Measurements from ENCODE around the gene INCENP.
A peak's percentile ranks its signal among the peaks of the same experiment; 100 is the strongest.

INCENP gene

DNA sequence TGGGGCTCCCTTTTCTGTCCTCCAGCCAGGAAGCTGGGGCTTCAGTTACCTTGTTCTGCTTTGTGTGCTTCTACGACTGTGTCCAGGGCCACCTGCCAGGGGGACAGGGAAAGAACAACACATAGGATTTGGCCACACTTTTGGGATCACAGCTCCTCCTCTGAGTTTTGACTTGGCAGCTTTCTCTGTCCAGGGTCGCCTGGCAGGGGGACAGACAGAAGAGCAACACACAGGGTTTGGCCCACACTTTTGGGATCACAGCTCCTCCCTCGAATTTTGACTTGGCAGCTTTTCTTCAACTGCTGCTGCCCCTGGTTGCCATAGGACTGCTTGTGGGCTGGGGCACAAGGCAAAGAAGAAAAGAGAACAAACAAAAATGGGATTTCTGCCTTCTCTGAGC lies 19.1 kb downstream of the INCENP start:
- DNase-seq: no peak

DNA sequence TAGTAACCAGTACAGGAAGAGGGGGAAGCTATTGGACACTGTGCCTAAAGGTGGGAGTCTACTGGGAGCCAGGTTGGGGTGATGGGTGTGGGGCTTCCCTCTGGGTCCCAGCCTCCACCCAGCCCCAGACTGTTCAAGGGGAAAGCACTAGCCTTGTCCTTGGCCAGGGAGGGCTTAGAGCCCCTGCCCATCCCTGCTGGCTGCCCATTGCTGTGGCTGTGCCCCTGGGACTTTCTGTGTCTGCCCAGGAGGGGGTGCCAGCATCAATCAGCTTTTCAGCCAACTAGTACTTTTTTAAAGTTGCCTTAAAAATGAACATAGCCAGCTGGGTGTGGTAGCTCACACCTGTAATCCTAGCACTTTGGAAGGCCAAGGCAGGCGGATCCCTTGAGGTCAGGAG lies 19.9 kb downstream of the INCENP start:
- no peak for DNase-seq

DNA sequence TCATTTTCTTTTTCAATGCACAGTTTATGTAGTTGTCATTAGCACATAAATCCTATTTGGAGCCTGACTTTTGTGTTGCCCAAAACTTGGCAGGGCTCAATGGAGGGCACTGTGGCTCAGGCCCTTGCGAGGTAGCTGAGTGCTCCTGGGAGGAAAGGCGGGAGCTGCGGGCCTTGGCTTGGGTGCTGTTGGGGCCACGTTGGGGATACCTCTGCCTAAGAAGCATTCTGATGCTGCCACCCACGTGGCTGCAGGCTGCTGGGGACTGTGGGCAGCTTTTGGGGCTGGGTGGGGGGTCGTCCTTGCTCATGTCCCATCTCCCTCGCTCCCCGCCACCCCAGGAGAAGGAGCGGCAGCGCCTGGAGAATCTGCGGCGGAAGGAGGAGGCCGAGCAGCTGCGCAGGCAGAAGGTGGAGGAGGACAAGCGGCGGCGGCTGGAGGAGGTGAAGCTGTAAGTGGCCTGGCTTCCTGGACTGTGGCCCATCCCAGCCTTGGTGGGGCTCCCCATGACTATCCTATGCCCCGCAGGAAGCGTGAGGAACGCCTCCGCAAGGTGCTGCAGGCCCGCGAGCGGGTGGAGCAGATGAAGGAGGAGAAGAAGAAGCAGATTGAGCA lies 20.9 kb downstream of the INCENP start:
- DNase-seq: no peak

DNA sequence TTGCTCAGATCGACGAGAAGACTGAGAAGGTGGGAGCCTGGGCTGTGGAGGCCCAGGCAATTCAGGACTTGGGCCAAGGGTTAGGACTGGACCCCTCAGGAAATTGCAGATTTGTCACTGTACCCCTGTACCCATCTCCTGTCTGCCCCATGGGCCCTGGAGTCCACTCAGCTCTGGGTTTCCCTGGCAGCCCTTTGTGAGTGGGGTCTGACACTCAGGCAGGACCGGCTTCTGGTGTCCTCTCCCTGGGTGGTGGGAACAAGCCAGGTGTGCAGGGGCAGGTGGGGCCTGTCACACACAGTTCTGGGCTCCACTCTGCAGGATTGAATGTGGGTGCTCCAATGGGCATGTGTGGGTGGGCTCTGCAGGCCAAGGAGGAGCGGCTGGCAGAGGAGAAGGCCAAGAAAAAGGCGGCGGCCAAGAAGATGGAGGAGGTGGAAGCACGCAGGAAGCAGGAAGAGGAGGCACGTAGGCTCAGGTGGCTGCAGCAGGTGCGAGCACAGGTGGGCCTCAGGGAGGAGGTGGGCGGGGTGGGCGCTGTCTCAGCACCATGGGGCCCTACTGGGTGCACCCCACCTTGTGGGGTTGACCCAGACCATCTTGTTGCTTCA lies 21.6 kb downstream of the INCENP start:
- DNase-seq: no peak

DNA sequence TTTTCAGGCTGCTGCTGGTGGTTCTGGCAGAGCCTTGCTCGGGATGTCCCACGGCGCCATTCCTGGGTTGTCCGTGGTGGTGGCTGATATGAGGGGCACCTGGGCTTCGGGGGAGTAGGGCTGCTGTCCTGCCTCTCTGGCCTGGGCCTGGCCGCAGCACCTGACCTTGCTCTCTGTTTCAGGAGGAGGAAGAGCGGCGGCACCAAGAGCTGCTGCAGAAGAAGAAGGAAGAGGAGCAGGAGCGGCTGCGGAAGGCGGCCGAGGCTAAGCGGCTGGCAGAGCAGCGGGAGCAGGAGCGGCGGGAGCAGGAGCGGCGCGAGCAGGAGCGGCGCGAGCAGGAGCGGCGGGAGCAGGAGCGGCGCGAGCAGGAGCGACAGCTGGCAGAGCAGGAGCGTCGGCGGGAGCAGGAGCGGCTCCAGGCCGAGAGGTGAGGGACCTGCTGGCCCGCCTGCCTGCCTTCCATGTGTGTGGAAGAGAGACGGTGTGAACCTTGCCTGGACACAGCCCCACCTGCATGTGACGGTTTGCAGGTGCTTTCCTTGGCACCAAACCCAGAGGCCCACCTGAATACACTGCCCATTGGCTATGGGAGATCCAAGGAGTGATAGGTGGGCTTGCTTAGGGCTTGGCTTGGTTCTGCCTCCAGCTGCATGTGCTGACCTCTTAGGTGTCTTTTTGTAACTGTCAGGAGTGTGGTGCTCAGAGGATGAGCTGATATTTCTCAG lies 22.8 kb downstream of the INCENP start:
- DNase-seq: no peak

DNA sequence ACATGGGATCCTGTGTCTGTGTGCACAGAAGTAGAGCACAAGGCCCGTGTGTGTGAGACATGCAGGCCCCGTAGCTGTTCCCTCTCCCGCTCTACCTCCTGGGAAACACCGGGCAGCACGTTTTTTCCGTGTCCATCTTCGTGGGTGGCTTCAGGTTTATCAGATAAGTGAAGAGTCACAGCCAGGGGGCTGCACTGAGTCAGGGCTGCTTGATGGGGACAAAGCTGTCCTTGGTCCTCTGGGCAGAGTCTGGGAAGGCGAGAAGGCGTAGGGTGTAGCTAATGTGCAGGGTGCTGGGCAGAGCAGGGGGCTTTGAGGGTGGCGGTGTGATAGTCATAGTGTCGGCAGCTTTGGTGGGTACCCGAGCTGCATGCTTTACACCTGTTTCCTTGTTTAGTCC lies 23.7 kb downstream of the INCENP start:
- DNase-seq: no peak

DNA sequence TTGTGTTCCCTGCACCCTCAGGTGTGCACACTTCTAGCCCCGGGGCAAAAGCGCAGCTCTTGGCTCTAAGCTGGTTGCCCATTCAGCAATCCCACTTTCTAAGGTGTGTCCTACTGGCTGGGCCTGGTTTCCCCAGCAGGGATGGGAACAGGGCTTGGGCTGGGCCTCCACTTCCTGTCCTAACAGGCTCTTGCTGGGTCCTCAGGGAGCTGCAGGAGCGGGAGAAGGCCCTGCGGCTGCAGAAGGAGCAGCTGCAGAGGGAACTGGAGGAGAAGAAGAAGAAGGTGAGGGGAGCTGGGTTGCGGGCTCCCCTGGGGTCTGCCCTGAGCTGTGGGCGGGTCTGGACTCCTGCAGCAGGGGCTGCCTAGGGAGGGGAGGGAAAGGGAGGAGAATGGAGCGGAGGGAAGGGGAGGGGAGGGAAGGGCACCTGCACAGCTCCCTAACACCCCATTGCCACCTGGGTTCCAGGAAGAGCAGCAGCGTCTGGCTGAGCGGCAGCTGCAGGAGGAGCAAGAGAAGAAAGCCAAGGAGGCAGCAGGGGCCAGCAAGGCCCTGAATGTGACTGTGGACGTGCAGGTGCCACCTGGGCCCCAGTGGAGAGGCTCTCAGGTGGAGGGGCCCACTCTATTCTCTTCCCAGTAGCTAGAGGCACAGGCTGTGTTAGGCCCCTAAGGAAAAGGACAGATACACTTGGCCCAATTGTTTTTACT lies 24.6 kb downstream of the INCENP start:
- no peak for DNase-seq

DNA sequence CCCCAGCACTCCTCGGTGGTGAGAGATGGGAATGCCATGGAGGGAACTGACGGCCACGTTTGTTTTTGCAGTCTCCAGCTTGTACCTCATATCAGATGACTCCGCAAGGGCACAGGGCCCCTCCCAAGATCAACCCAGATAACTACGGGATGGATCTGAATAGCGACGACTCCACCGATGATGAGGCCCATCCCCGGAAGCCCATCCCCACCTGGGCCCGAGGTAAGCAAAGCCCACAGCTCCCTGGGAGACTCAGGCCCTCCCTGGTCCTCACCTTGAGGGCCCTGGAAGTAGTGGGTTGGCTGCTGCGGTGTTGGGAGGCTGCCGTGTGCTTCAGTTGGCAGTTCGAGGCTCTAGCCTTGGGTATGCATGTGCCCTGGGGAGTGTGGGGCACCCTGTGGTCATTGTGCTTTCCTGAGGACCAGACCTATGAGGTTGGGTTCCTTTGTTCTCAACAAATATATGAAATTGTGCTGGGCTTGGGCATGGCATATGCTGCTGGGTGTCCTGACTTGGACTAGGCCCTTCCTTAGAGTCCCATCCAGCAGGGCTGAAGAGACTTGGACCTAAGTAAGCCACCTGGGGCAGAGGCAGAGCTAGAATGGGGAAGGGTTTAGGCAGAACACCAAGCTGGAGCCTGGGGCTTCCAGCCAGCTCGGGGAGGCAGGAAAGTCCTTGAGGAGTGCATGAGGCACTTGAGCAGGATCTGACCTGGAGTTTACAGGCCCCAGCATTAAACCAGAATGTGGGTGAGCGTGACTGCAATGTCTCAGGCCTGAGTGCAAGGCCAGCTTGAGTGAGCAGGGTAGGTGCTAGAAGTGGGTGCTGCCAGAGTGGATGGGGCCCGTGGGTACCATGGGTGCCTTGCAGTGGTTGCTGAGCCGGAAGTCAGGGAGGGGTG lies 26.4 kb downstream of the INCENP start:
- DNase-seq: no peak

DNA sequence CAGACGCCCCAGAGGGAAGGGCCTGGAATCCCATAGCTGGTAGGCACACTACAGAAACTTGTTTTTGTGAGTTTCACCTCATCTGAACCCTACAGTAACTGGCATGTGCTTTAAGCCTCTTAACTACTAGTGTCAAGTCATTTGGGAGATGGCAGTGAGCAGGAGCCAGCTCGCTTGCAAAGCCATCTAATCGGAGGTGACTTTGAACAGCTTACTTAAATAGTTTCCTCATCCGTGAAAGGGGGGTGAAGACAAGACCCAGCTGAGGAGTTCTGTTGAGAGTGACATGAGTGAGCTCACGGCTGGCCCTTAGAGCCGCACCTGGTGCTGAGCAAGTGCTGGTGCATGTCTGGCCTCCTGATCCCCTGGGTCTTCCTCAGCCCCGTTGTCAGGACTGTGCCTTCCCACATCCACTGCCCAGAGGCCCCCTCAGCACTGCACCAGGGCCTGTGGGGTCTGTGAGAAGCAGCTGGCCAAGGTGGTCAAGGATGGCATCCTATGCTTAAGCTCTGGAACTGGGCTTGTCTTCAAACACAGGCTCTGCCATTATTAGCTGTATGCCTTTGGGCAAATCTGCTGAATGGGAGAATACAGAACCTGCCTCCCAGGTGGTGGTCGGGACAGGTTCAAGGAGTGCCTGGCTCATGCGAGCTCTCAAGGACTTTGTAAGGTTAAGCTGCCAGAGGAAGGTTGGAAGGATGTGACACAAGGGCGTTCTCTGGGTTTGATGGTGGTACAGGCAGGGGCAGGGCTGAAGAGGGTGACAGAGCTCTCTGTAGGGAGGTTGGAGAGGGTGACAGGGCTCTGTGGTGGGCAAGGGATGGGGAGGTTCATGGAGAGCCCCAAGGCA lies 27.3 kb downstream of the INCENP start:
- no peak for DNase-seq

DNA sequence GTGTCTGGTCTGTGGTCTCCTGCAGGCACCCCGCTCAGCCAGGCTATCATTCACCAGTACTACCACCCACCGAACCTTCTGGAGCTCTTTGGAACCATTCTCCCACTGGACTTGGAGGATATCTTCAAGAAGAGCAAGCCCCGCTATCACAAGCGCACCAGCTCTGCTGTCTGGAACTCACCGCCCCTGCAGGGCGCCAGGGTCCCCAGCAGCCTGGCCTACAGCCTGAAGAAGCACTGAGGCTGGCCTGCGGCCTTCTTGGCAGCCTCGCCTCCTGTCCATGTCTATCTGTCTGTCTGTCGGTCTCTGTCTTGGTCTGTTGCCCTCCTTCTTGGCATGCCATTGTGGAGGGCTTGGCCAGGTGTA lies 27.9 kb downstream of the INCENP start:
- no peak for DNase-seq

DNA sequence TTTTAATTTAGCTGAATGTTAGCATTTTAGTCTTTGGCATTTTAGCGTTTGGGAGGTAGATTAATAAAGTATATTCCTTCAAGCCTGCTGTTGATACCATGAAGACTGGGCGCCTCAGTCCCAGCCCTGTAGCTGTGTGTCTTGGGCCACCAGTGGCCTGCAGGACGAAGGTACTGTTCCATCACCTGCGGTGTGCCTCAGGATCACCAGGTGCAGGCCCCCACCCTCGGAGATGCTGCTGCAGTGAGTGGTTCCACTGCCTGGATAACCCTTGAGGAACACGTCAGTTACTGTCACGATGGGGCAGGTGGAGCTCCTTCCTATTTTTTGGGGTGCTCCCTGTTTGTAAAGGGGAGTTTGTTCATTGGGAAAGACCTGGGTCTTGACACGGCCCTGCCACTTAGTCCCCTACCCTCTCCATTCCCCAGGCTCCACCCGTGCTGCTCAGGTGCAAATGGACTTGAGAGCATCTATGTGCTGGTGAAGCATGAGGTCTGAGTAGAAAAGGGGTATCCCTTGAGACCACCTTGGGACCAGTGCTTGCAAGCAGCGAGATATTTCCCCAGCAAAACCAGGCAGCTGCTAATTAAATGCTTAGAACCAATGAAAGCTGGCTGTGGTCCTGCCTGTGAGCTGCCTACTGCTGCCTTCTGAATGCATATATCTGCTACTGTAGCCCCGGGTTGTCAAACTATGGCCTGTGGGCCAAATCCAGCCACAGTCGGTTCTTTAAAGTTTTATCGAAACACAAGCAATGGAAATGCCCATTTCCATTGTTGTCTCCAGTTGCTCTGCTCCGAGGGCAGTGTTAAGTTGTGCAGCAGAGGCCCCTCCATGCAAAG lies 28.7 kb downstream of the INCENP start:
- DNase-seq: no peak

DNA sequence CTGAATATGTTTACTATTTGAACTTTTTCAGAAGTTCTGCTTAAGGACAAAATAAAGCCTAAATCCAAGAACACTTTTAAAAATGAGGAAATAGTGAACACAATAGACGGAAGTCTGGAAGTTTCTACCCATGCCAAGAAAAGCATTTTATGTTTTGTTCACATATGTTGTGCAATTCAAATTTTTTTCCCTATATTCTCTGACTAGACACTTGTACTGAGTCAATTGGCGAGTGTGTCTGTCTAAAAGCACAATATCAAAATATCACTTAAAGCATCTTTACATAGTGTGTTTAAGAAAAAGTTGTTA lies 29.2 kb downstream of the INCENP start:
- DNase-seq: no peak

DNA sequence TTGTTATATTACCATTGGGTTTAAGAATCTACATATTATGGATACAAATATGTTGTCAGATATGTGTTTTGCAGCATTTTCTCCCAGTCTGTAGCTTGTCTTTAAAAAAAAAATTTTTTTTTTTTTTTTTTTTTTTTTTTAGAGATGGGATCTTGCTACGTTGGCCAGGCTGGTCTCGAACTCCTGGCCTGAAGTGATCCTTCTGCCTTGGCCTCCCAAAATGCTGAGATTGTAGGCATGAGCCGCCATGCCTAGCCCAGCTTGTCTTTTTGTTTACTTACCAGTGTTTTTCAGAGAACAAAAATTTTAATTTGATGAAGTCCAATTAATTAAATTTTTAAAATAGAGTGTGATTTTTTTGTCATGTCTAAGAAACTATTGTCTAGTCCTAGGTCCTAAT lies 29.8 kb downstream of the INCENP start:
- DNase-seq: no peak

DNA sequence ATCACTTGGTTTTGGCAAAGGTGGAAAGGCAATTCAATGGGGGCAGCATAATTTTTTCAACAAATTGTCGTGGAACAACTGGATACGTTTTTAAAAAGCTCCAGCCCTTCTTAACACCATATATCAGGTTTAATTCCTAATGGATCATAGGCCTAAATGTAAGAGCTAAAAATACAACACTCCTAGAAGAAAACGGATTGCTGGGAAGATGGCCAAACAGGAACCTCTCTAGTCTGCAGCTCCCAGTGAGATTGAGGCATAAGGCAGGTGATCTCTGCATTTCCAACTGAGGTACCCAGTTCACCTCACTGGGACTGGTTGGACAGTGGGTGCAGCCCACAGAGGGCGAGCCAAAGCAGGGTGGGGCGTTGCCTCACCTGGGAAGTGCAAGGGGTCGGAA lies 33.8 kb downstream of the INCENP start:
- no peak for DNase-seq

DNA sequence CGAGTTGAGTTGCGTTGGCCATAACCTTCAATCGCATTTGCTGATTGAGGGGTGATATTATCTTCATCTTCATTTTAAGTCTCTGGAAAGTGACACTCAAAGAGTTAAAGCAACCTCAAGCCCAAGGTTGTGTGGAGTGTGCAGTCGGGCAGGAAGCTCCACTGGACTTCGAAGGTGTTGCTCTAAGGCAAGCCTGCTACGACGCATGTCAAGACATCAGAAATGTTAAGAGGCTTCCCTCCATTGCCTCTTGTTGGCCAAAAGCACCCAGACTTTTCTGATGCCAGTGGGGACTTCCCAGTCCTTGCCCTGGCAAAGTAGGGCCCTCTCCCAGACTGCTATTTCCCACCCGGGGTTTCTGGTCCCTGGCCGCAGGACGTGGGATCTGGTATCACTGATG lies 42.6 kb downstream of the INCENP start:
- no peak for DNase-seq

DNA sequence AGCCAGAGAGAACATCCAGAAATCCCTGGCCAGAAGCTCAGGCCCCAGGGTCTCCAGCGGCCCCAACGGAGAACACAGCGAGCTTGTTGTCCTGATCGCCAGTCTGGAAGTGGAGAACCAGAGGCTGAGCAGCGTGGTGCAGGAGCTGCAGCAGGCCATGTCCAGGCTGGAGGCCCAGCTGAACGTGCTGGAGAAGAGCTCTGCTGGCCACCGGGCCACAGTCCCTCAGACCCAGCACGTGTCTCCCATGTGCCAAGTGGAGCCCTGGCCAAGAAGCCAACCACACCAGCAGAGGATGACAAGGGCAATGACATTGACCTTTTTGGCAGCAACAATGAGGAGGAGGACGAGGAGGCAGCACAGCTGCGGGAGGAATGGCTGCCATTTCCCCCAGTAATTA lies 45.6 kb downstream of the INCENP start:
- no peak for DNase-seq

DNA sequence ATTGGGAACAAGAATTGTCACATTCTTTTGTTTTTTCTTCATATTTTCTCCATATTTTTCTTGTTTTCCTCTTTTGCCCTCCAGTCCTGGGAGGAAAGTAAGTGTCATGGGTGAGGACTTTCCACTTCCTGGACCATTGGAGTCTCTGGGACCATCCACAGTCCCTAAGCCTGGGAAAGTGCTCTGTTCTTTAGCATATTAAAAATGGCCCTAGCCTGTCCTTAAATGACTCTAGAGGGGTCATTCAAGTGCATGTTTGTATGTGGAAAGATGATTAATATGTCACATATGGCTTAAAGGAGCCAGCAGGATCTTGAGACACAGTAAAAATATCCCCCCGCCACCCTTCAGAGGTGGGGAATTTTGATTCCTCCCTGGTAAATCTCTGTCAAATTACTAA lies 46.1 kb downstream of the INCENP start:
- DNase-seq: no peak

DNA sequence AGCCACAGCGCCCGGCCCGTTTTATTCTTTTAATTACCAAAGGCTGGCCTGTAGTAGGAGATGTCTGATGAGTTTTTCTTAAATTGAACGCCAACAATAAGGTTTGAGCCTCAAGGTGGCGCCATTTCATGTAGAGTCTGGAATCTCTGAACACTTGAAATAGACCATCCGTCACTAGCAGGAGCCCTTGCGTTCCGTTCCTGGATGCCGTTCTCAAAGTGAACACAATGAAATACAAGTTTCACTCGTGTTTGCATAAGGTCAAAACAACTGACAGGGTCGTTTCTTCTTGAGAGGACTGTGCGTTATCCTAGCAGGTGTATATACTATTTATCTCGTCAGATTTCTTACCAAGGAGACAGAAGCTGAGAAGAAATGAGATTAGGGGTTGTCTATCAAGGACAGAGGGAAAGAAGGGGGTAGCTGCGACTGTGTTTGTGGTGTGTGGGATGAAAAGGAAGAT lies 47.5 kb downstream of the INCENP start:
- peak; percentile 74 for DNase-seq

DNA sequence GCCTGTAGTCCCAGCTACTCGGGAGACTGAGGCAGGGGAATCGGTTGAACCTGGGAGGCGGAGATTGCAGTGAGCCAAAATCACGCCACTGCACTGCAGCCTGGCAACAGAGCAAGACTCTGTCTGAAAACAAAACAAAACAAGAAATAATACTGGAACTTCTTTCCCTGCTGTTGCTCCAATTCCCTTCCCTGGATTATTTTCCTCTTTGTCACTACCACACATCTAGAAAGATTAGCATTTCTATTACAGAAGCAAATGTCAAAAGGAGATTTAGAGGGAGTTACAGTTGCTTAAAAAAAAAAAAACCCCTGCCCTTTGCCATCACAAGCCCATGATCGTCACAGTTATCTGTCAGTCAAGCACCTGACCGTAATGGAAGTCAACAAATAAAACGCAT lies 48.5 kb downstream of the INCENP start:
- no peak for DNase-seq

DNA sequence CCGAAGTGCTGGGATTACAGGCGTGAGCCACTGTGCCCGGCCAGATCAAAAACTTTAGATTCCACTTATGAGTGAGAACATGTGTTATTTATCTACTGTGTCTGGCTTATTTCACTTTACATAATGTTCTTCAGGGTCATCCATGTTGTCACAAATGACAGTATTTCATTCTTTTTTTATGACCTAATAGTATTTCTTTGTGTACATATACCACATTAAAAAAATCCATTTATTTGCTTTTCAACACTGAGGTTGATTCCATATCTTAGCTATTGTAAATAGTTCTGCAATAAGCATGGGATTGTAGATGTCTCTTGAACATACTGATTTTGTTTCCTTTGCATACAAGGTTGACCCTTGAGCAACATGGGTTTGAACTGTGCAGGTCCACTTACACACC lies 53.0 kb downstream of the INCENP start:
- no peak for DNase-seq

DNA sequence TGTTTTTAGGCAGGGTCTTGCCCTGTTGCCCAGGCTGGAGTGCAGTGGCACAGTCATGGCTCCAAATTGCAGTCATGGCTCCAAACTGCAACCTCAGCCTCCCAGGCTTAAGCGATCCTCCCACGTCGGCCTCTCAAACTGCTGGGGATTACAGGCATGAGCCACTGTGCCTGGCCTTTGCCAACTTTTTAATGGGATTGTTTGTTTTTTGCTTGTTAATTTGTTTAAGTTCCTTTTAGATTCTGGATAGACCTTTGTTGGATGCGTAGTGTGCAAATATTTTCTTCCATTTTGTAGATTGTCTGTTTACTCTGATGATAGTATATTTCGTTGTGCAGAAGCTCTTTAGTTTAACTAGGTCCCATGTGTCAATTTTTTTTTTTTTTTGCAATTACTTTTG lies 56.2 kb downstream of the INCENP start:
- no peak for DNase-seq

Data from activated CD4-positive, alpha-beta T cell treated with anti-CD3 and anti-CD28 coated beads, Interleukin-2, amount 50 U/mL, for 16 hours (primary cell).